ENCODE measurements around the gene GPSM3.

DNA sequence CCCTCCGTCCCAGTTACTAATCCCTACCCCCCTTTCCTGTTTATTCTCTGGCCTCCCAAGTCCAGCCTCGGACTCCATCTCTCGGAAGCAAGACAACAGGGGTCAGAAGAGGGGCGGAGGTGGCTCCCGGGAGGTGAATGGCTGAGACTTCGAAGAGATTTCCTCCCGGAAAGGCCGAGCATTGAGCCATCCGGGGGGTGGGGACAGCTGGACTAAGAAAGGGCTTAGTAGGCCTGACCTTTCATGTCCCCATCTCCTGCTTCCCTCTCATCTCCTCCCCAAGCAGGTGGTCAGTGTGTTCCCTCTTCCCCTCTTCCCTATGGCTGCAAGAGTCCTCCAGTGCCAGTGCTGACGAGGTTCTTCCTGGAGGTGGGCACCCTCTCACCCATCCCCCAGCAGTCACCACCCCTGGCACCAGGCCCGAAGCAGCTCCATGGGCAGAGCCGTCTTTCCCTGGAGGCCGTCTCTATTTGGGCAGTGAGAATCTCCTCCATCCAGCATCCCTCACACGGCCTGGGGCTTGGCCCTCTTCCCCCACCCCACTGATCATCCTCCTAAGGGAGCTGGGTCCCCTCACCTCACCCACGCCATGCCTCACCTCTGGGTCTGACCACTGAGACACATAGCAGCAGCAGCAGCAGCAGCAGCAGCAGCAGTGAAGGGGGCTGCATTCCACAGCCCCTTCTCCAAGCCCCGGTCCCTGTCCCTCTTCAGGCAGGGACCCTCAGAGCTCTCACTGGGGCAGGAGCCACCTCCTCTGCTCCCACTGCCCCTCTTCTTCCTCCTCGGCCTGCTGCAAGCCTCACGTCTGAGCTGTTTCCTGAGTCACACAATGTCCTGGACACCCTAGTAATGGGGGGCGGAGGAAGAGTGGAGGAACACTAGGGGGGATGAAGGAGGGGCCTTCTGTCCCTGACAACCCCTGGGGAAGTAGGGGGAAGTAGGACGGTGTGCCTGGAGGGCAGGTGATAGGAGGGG lies 31.1 kb upstream of the GPSM3 start, which contains the start of gene NOTCH4:
- TF ChIP-seq EZH2phosphoT487 (IDR thresholded peaks at IDR 0.05; ENCODE audit: unreplicated experiment), result no peak
- TF ChIP-seq, protein P1, sequence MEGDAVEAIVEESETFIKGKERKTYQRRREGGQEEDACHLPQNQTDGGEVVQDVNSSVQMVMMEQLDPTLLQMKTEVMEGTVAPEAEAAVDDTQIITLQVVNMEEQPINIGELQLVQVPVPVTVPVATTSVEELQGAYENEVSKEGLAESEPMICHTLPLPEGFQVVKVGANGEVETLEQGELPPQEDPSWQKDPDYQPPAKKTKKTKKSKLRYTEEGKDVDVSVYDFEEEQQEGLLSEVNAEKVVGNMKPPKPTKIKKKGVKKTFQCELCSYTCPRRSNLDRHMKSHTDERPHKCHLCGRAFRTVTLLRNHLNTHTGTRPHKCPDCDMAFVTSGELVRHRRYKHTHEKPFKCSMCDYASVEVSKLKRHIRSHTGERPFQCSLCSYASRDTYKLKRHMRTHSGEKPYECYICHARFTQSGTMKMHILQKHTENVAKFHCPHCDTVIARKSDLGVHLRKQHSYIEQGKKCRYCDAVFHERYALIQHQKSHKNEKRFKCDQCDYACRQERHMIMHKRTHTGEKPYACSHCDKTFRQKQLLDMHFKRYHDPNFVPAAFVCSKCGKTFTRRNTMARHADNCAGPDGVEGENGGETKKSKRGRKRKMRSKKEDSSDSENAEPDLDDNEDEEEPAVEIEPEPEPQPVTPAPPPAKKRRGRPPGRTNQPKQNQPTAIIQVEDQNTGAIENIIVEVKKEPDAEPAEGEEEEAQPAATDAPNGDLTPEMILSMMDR (conservative IDR thresholded peaks at IDR 0.05; ENCODE audit: low read depth in 2 of 2), result no peak
- no peak for TF ChIP-seq EZH2 (IDR thresholded peaks at IDR 0.05; ENCODE audit: low read depth, unreplicated experiment)
- TF ChIP-seq POLR2AphosphoS5 (IDR thresholded peaks at IDR 0.05; ENCODE audit: low read depth), result no peak
- TF ChIP-seq, protein P2, sequence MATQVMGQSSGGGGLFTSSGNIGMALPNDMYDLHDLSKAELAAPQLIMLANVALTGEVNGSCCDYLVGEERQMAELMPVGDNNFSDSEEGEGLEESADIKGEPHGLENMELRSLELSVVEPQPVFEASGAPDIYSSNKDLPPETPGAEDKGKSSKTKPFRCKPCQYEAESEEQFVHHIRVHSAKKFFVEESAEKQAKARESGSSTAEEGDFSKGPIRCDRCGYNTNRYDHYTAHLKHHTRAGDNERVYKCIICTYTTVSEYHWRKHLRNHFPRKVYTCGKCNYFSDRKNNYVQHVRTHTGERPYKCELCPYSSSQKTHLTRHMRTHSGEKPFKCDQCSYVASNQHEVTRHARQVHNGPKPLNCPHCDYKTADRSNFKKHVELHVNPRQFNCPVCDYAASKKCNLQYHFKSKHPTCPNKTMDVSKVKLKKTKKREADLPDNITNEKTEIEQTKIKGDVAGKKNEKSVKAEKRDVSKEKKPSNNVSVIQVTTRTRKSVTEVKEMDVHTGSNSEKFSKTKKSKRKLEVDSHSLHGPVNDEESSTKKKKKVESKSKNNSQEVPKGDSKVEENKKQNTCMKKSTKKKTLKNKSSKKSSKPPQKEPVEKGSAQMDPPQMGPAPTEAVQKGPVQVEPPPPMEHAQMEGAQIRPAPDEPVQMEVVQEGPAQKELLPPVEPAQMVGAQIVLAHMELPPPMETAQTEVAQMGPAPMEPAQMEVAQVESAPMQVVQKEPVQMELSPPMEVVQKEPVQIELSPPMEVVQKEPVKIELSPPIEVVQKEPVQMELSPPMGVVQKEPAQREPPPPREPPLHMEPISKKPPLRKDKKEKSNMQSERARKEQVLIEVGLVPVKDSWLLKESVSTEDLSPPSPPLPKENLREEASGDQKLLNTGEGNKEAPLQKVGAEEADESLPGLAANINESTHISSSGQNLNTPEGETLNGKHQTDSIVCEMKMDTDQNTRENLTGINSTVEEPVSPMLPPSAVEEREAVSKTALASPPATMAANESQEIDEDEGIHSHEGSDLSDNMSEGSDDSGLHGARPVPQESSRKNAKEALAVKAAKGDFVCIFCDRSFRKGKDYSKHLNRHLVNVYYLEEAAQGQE (IDR thresholded peaks at IDR 0.05; ENCODE audit: unreplicated experiment), result no peak
- TF ChIP-seq CREB1 (CRISPR knock-in tag; IDR thresholded peaks at IDR 0.05; ENCODE audit: low read depth), result no peak
- TF ChIP-seq ZNF114 (CRISPR knock-in tag; IDR thresholded peaks at IDR 0.05), result no peak
- no peak for TF ChIP-seq STAT1 (IDR thresholded peaks at IDR 0.05; ENCODE audit: unreplicated experiment)
- no peak for TF ChIP-seq JUNB (IDR thresholded peaks at IDR 0.05; ENCODE audit: unreplicated experiment)
- TF ChIP-seq NANOG (IDR thresholded peaks at IDR 0.05; ENCODE audit: borderline replicate concordance), result no peak
- TF ChIP-seq ZNF331 (CRISPR knock-in tag; IDR thresholded peaks at IDR 0.05; ENCODE audit: low read depth), result no peak
